Measurements from ENCODE around the gene KDM6B.

The KDM6B gene

GRCh38 chr17:7841396-7841914 is 7.4 kb downstream of the KDM6B start:
- peak; percentile 72 for DNase-seq

- peak; percentile 72 for DNase-seq
These were observed 7.9 kb downstream of the KDM6B start for GRCh38 chr17:7841915-7842379.

GRCh38 chr17:7842380-7843256 is 8.6 kb downstream of the KDM6B start:
- peak; percentile 91 for DNase-seq

GRCh38 chr17:7843257-7843535 is 9.2 kb downstream of the KDM6B start:
- DNase-seq: no peak

GRCh38 chr17:7843536-7844291 is 9.7 kb downstream of the KDM6B start:
- peak; percentile 87 for DNase-seq

- peak; percentile 92 for DNase-seq
These were observed 10.5 kb downstream of the KDM6B start for GRCh38 chr17:7844292-7845154.

- DNase-seq: no peak
These were observed 11.5 kb downstream of the KDM6B start for GRCh38 chr17:7845359-7846062.

- DNase-seq: no peak
These were observed 12.2 kb downstream of the KDM6B start for GRCh38 chr17:7846063-7846735.

GRCh38 chr17:7846765-7847661 is 13.0 kb downstream of the KDM6B start:
- no peak for DNase-seq

GRCh38 chr17:7848131-7848579 is 14.1 kb downstream of the KDM6B start:
- DNase-seq: no peak

- DNase-seq: no peak
These were observed 14.7 kb downstream of the KDM6B start for GRCh38 chr17:7848739-7849129.

GRCh38 chr17:7849130-7849750 is 15.2 kb downstream of the KDM6B start:
- no peak for DNase-seq

GRCh38 chr17:7849751-7850504 is 15.9 kb downstream of the KDM6B start:
- no peak for DNase-seq

- DNase-seq: no peak
These were observed 16.9 kb downstream of the KDM6B start for GRCh38 chr17:7850701-7851437.

GRCh38 chr17:7851438-7852261 is 17.6 kb downstream of the KDM6B start:
- DNase-seq: peak; percentile 85

GRCh38 chr17:7852262-7852670 is 18.2 kb downstream of the KDM6B start:
- no peak for DNase-seq

- DNase-seq: no peak
These were observed 19.1 kb downstream of the KDM6B start for GRCh38 chr17:7852919-7853690.

Data from MV-4-11 (cell line).